ENCODE data around the gene CASP10.

DNA sequence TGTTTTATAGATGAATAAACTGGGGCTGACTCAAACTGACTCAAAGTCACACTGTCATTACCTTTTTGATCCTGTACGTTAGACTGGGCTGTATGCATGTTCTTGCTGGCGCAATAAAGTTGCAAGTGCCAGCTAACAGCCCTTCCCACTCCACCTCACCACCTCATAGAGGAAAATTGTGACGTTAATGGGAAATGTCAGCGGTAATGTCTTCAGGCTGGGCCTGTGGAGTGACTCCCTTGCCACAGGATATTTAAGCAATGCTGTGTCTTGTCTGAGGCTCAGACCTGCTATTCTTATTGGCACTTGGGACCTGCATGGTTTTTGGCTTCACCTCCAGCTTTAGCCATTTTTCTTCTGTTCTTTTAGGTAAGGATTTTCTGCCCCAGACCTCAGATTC lies 25.2 kb upstream of the CASP10 start:
- TF ChIP-seq, protein P1, sequence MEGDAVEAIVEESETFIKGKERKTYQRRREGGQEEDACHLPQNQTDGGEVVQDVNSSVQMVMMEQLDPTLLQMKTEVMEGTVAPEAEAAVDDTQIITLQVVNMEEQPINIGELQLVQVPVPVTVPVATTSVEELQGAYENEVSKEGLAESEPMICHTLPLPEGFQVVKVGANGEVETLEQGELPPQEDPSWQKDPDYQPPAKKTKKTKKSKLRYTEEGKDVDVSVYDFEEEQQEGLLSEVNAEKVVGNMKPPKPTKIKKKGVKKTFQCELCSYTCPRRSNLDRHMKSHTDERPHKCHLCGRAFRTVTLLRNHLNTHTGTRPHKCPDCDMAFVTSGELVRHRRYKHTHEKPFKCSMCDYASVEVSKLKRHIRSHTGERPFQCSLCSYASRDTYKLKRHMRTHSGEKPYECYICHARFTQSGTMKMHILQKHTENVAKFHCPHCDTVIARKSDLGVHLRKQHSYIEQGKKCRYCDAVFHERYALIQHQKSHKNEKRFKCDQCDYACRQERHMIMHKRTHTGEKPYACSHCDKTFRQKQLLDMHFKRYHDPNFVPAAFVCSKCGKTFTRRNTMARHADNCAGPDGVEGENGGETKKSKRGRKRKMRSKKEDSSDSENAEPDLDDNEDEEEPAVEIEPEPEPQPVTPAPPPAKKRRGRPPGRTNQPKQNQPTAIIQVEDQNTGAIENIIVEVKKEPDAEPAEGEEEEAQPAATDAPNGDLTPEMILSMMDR (IDR thresholded peaks at IDR 0.05): no peak
- TF ChIP-seq POLR2A (IDR thresholded peaks at IDR 0.05): no peak
